ENCODE data around the gene ARHGAP26. TPM values are rescaled to one million over a fixed set of nuclear protein-coding genes. Genes with fewer than 3 reads are reported as not detected.

ARHGAP26 gene
- total and polyA plus RNA-seq, 2 of the 4 experiments (the other 2 are of a cell fraction), result 0.54 to 0.56 TPM

GRCh38 chr5:143129203-143129602 is 359.0 kb downstream of the ARHGAP26 start:
- no peak overlapping the region for H3K4ac ChIP-seq (ENCODE audit: low read depth, low read length)
- no peaks in the 10 kb centered on the region for H3K27me3 ChIP-seq (ENCODE audit: control insufficient read depth, insufficient read depth, low read length)
- no peak overlapping the region for H2AK5ac ChIP-seq (ENCODE audit: low read depth, low read length)
- CTCF ChIA-PET, result no interaction called here
- H3K27ac ChIP-seq (ENCODE audit: insufficient read depth, low read length), result no peak overlapping the region
- dilution Hi-C loops (cut with HindIII; ENCODE audit: low sequenced_read_pairs, unreplicated experiment) (no loop called here), intact Hi-C loops (cut with micrococcal nuclease) (no loop called here), in situ Hi-C loops (cut with MboI; ENCODE audit: low sequenced_read_pairs) (no loop called here)
- POLR2A ChIA-PET (ENCODE audit: unreplicated experiment), result no interaction called here
- H3K4me2 ChIP-seq (ENCODE audit: low read depth, low read length), result no peak overlapping the region
- no peaks in the 10 kb centered on the region for H4K20me1 ChIP-seq (ENCODE audit: insufficient read depth, low read length)
- H2AK9ac ChIP-seq (replicated peaks; ENCODE audit: low read depth, low read length, poor library complexity), result no peak overlapping the region
- H2BK120ac ChIP-seq (ENCODE audit: low read depth, low read length), result no peak overlapping the region
- no peak for TF ChIP-seq MAFK (IDR thresholded peaks at IDR 0.05; ENCODE audit: low read depth, low read length)
- TF ChIP-seq USF2 (IDR thresholded peaks at IDR 0.05; ENCODE audit: low read depth, low read length), result no peak
- TF ChIP-seq CHD1 (IDR thresholded peaks at IDR 0.05; ENCODE audit: low read depth, low read length), result no peak
- no peak for TF ChIP-seq MXI1 (IDR thresholded peaks at IDR 0.05; ENCODE audit: borderline replicate concordance, low read depth, low read length)
- no peak for TF ChIP-seq CEBPB (IDR thresholded peaks at IDR 0.05; ENCODE audit: low read depth, low read length)
- no peak for TF ChIP-seq NFE2L2 (IDR thresholded peaks at IDR 0.05; ENCODE audit: low read depth, low read length)
- TF ChIP-seq POLR2A (IDR thresholded peaks at IDR 0.05; ENCODE audit: low read depth, low read length), result no peak
- TF ChIP-seq BHLHE40 (IDR thresholded peaks at IDR 0.05; ENCODE audit: low read depth, low read length), result no peak
- BruUV-seq (replicated peaks), result no TSS peak
- no peak overlapping the region for H3K14ac ChIP-seq (replicated peaks; ENCODE audit: low read depth, low read length)
- H3K79me1 ChIP-seq (ENCODE audit: low read depth in 1 of 2, low read length in 2 of 2), result no peaks in the 10 kb centered on the region
- H4K91ac ChIP-seq (ENCODE audit: insufficient read depth, low read depth, low read length), result no peak overlapping the region
- no peak overlapping the region for H4K8ac ChIP-seq (ENCODE audit: low read depth in 2 of 2, low read length in 2 of 2)
- no peak overlapping the region for H3K4me3 ChIP-seq (ENCODE audit: insufficient read depth, low read depth, low read length)
- H3K18ac ChIP-seq (ENCODE audit: low read depth, low read length), result no peak overlapping the region
- H3K4me1 ChIP-seq (ENCODE audit: control insufficient read depth, insufficient read depth, low read length), result peaks cover 2% of the 10 kb centered on the region
- H2AFZ ChIP-seq (replicated peaks; ENCODE audit: low read length, poor library complexity), result no peak overlapping the region
- H3K9ac ChIP-seq (ENCODE audit: low read depth, low read length), result no peak overlapping the region
- H3K36me3 ChIP-seq (ENCODE audit: control insufficient read depth, insufficient read depth, low read length), result no peaks in the 10 kb centered on the region
- H2BK15ac ChIP-seq (ENCODE audit: low read depth, low read length), result no peak overlapping the region
- no peak for DNase-seq
- peaks cover 4% of the 10 kb centered on the region for H3K9me1 ChIP-seq (ENCODE audit: insufficient read depth, low read length)
- no peak overlapping the region for H3K23ac ChIP-seq (ENCODE audit: low read depth, low read length)
- H2BK5ac ChIP-seq (ENCODE audit: low read depth, low read length, poor library complexity, severe bottlenecking), result no peak overlapping the region
- ATAC-seq (ENCODE audit: low read depth), result no peak
- no peaks in the 10 kb centered on the region for H3K9me3 ChIP-seq (ENCODE audit: control insufficient read depth, insufficient read depth, low read length)
- no CpG with 5 or more reads among the region's 3 CpGs for WGBS, 2 experiments (ENCODE audit: extremely low coverage in 2 of 2, insufficient read length in 1 of 2)
- no peak overlapping the region for H3K56ac ChIP-seq (ENCODE audit: extremely low read depth, insufficient read depth, low read length)
- no peak overlapping the region for H2BK20ac ChIP-seq (ENCODE audit: low read depth, low read length)
- H4K5ac ChIP-seq (ENCODE audit: low read depth, low read length), result no peak overlapping the region
